Hepatocyte (in vitro differentiated cells): ENCODE data around the gene MYO1F. TPM values are rescaled to one million over a fixed set of nuclear protein-coding genes. Genes with fewer than 3 reads are reported as not detected.
A peak's percentile ranks its signal among the peaks of the same experiment; 100 is the strongest.

Experiments used
- DNase-seq: peaks from one replicate; pipeline ENCODE4 v3.0.0-alpha.2; 2016; ENCODE audit warnings: low spot score
- H2AFZ ChIP-seq: fragments of 200-600 bp; sonication (generic); 2 replicates; pipeline ENCODE4 v1.6.0; 2016; ENCODE audit warnings: antibody characterized with exemption, mild to moderate bottlenecking
- H3K27ac ChIP-seq: fragments of 200-600 bp; sonication (generic); 2 replicates; pipeline ENCODE4 v1.5.1; 2016; ENCODE audit warnings: mild to moderate bottlenecking
- H3K27me3 ChIP-seq: fragments of 200-600 bp; sonication (generic); 2 replicates; pipeline ENCODE4 v1.6.1; 2016
- H3K36me3 ChIP-seq: fragments of 200-600 bp; sonication (generic); replicated peaks from 2 replicates; pipeline ENCODE4 v1.5.1; 2016; ENCODE audit warnings: low read depth; ENCODE audit not compliant: insufficient read depth
- H3K4me1 ChIP-seq: fragments of 200-600 bp; sonication (generic); 2 replicates; pipeline ENCODE4 v1.5.1; 2016; ENCODE audit warnings: mild to moderate bottlenecking, moderate library complexity; ENCODE audit not compliant: insufficient read depth
- H3K4me2 ChIP-seq: fragments of 200-600 bp; sonication (generic); 2 replicates; pipeline ENCODE4 v1.6.0; 2016
- H3K4me3 ChIP-seq: fragments of 200-600 bp; sonication (generic); 2 replicates; pipeline ENCODE4 v1.5.1; 2016; ENCODE audit warnings: mild to moderate bottlenecking
- H3K79me2 ChIP-seq: fragments of 200-600 bp; sonication (generic); 2 replicates; pipeline ENCODE4 v1.6.0; 2017; ENCODE audit warnings: mild to moderate bottlenecking
- H3K9me2 ChIP-seq: fragments of 200-600 bp; sonication (generic); replicated peaks from 2 replicates; pipeline ENCODE4 v1.6.0; 2017; ENCODE audit warnings: mild to moderate bottlenecking; ENCODE audit not compliant: insufficient read depth
- H3K9me3 ChIP-seq: fragments of 200-600 bp; sonication (generic); 2 replicates; pipeline ENCODE4 v1.5.1; 2016; ENCODE audit warnings: low read depth, mild to moderate bottlenecking
- H4K20me1 ChIP-seq: fragments of 200-600 bp; sonication (generic); 2 replicates; pipeline ENCODE4 v1.6.0; 2016; ENCODE audit warnings: mild to moderate bottlenecking; ENCODE audit not compliant: insufficient read depth, poor library complexity, severe bottlenecking
- CTCF ChIP-seq: fragments of 200-600 bp; sonication (generic); IDR thresholded peaks from 2 replicates; pipeline ENCODE4 v1.5.1; 2016; ENCODE audit warnings: antibody characterized with exemption, mild to moderate bottlenecking; ENCODE audit not compliant: poor library complexity
- EZH2 ChIP-seq: fragments of 200-600 bp; sonication (generic); IDR thresholded peaks from 2 replicates; pipeline ENCODE4 v1.6.1; 2016; ENCODE audit warnings: antibody characterized with exemption, mild to moderate bottlenecking, borderline replicate concordance
- EZH2phosphoT487 ChIP-seq: fragments of 200-600 bp; sonication (generic); IDR thresholded peaks from one replicate; pipeline ENCODE4 v1.6.1; 2018; ENCODE audit warnings: antibody characterized with exemption, mild to moderate bottlenecking, low read depth, moderate library complexity; ENCODE audit not compliant: unreplicated experiment, severe bottlenecking
- WGBS: methylation state at CpG from one replicate; pipeline ENCODE4 v1.1.6; 2016; ENCODE audit warnings: low lambda C conversion rate; ENCODE audit errors: missing lambda C conversion rate; 5-methylcytosine and 5-hydroxymethylcytosine counted together
- polyA plus RNA-seq: library from polyadenylated mRNA; unstranded; fragments of >200 nt; fragmentation: Nextera tagmentation; extraction: Ambion mirVana; gene quantifications from 2 replicates; pipeline ENCODE4 v1.2.1, GENCODE V29; 2016
- total RNA-seq: library from RNA; depleted of rRNA; stranded (reverse); fragments of >200 nt; gene quantifications from 2 replicates; pipeline ENCODE4 v1.2.3, GENCODE V29; 2014

MYO1F gene
- total and polyA plus RNA-seq, 2 experiments from 2014 or later = 0.13 to 1.0 TPM

- H3K27me3 ChIP-seq = no peaks in the 10 kb centered on the region
- no peak for TF ChIP-seq EZH2phosphoT487
- no peak for TF ChIP-seq EZH2
- TF ChIP-seq CTCF = no peak
- H3K4me3 ChIP-seq = no peak overlapping the region
- H3K9me2 ChIP-seq = no peaks in the 10 kb centered on the region
- no peaks in the 10 kb centered on the region for H3K9me3 ChIP-seq
- H4K20me1 ChIP-seq = no peaks in the 10 kb centered on the region
- peak overlapping the region; percentile 79 for H3K4me2 ChIP-seq
- WGBS = 89% methylated on average over 16 of the region's 22 CpGs
- H2AFZ ChIP-seq = no peak overlapping the region
- peaks cover 13% of the 10 kb centered on the region for H3K79me2 ChIP-seq
- H3K4me1 ChIP-seq = peaks cover 13% of the 10 kb centered on the region
- peak overlapping the region; percentile 99 for H3K27ac ChIP-seq
- H3K36me3 ChIP-seq = no peaks in the 10 kb centered on the region
- no peak for DNase-seq
Observed at GRCh38 chr19:8512115-8512967, 64.9 kb downstream of the MYO1F start.

- H2AFZ ChIP-seq = no peak overlapping the region
- TF ChIP-seq CTCF (no peak), EZH2 (no peak), EZH2phosphoT487 (no peak)
- H4K20me1 ChIP-seq = no peaks in the 10 kb centered on the region
- no peaks in the 10 kb centered on the region for H3K36me3 ChIP-seq
- no peaks in the 10 kb centered on the region for H3K9me3 ChIP-seq
- H3K4me2 ChIP-seq = no peak overlapping the region
- peak; percentile 7 for DNase-seq
- 99% methylated on average over 16 of the region's 45 CpGs for WGBS
- peaks cover 13% of the 10 kb centered on the region for H3K79me2 ChIP-seq
- H3K9me2 ChIP-seq = no peaks in the 10 kb centered on the region
- peaks cover 13% of the 10 kb centered on the region for H3K4me1 ChIP-seq
- H3K27me3 ChIP-seq = no peaks in the 10 kb centered on the region
- no peak overlapping the region for H3K27ac ChIP-seq
- no peak overlapping the region for H3K4me3 ChIP-seq
Observed at GRCh38 chr19:8511573-8512101, 65.6 kb downstream of the MYO1F start.

- no peak overlapping the region for H3K27ac ChIP-seq
- H3K79me2 ChIP-seq = peaks cover 13% of the 10 kb centered on the region
- no peak overlapping the region for H3K4me3 ChIP-seq
- no peaks in the 10 kb centered on the region for H3K36me3 ChIP-seq
- H3K9me2 ChIP-seq = no peaks in the 10 kb centered on the region
- H3K9me3 ChIP-seq = no peaks in the 10 kb centered on the region
- WGBS = 100% methylated on average over 16 of the region's 52 CpGs
- DNase-seq = no peak
- no peaks in the 10 kb centered on the region for H4K20me1 ChIP-seq
- H3K27me3 ChIP-seq = no peaks in the 10 kb centered on the region
- H3K4me1 ChIP-seq = peaks cover 17% of the 10 kb centered on the region
- H2AFZ ChIP-seq = no peak overlapping the region
- H3K4me2 ChIP-seq = no peak overlapping the region
- no peak for TF ChIP-seq EZH2
- TF ChIP-seq CTCF = no peak
- no peak for TF ChIP-seq EZH2phosphoT487
Observed at GRCh38 chr19:8510589-8511115, 66.6 kb downstream of the MYO1F start.
